ENCODE results near the gene CER1. TPM values are rescaled to one million over a fixed set of nuclear protein-coding genes. Genes with fewer than 3 reads are reported as not detected.

Gene CER1
- total RNA-seq, 1 donor from 2014 or later = 0.99 TPM

- no peak for TF ChIP-seq CTCF (conservative IDR thresholded peaks at IDR 0.05)
- no peak overlapping the region for H3K27ac Mint-ChIP-seq
- H3K36me3 Mint-ChIP-seq = peaks cover 4% of the 10 kb centered on the region
- peaks cover 8% of the 10 kb centered on the region for H3K9me3 Mint-ChIP-seq
- DNase-seq (ENCODE audit: extremely low spot score, unreplicated experiment) = no peak
- no peak overlapping the region for H3K4me3 Mint-ChIP-seq
- H3K27me3 Mint-ChIP-seq = no peaks in the 10 kb centered on the region
- no peaks in the 10 kb centered on the region for H3K4me1 Mint-ChIP-seq (ENCODE audit: unreplicated experiment)
Observed at GRCh38 chr9:14704281-14704680, 18.3 kb downstream of the CER1 start.

- Mint-ChIP-seq H3K4me3 (no peak overlapping the region), H3K4me1 (ENCODE audit: unreplicated experiment) (no peaks in the 10 kb centered on the region), H3K27me3 (peaks cover 3% of the 10 kb centered on the region), H3K9me3 (peaks cover 5% of the 10 kb centered on the region), H3K27ac (no peak overlapping the region), H3K36me3 (peaks cover 4% of the 10 kb centered on the region)
- no peak for TF ChIP-seq CTCF (conservative IDR thresholded peaks at IDR 0.05)
- no peak for DNase-seq (ENCODE audit: extremely low spot score, unreplicated experiment)
Observed at GRCh38 chr9:14702200-14702720, 20.3 kb downstream of the CER1 start.

- no peak for TF ChIP-seq CTCF (conservative IDR thresholded peaks at IDR 0.05)
- Mint-ChIP-seq H3K4me3 (peak within 1 kb of the TSS; percentile 98), H3K4me1 (ENCODE audit: unreplicated experiment) (peaks cover 21% of the 10 kb centered on the region), H3K27me3 (peaks cover 4% of the 10 kb centered on the region), H3K36me3 (peaks cover 3% of the 10 kb centered on the region), H3K27ac (peak within 1 kb of the TSS; percentile 88), H3K9me3 (no peaks in the 10 kb centered on the region)
- peak; percentile 82 for DNase-seq (ENCODE audit: extremely low spot score, unreplicated experiment)
Observed at GRCh38 chr9:14693251-14693861, 29.2 kb downstream of the CER1 start, which contains the start of gene ZDHHC21. TSS of gene ZDHHC21 (minus strand) at chr9:14693432. CDS start at chr9:14674340, 19,092 bp downstream.

DNA sequence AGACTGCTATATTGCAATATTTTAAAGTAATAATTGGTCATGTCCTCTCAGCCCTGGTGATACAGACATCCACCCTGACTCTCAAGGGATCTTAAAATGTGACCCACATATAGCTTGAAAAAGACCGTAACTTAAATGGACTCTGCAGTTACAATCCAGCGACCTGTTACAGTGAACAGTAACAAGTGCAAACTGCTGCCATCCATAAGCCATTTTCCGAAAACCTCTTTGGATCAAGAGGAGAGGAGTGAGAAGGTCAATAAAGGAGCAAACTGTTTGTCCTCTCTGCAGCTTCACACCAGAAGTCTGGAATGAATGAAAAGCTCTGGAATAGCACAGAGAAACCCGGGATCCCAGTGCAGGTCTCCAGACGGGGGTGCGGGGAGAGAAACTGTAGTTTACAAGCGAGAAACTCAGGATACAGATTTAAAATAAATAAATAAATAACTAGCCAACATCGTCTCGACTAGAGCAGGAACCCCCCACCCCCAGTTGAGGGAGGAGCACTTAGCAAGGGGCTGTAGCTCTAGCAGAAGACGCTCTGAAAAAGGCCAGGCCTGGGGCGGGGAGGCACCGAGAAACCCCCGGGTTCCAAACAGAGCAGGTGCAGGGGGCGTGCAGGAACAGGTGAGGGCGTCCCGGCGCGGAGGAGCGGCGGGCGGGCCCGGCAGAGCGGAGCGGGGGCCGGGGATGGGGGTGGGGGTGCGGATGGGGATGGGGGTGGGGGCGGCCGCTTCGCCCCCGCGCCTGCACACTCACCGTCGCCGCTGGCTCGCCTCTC lies 29.9 kb downstream of the CER1 start:
- TF ChIP-seq CTCF (conservative IDR thresholded peaks at IDR 0.05) = no peak
- Mint-ChIP-seq H3K4me3 (peak overlapping the region; percentile 98), H3K36me3 (peaks cover 8% of the 10 kb centered on the region), H3K27me3 (peaks cover 4% of the 10 kb centered on the region), H3K9me3 (no peaks in the 10 kb centered on the region), H3K4me1 (ENCODE audit: unreplicated experiment) (peaks cover 21% of the 10 kb centered on the region), H3K27ac (peak overlapping the region; percentile 88)
- no peak for DNase-seq (ENCODE audit: extremely low spot score, unreplicated experiment)

GRCh38 chr9:14690948-14691730 lies 31.4 kb downstream of the CER1 start:
- peak overlapping the region; percentile 51 for H3K4me3 Mint-ChIP-seq
- no peak for TF ChIP-seq CTCF (conservative IDR thresholded peaks at IDR 0.05)
- no peaks in the 10 kb centered on the region for H3K9me3 Mint-ChIP-seq
- no peak overlapping the region for H3K27ac Mint-ChIP-seq
- peaks cover 21% of the 10 kb centered on the region for H3K4me1 Mint-ChIP-seq (ENCODE audit: unreplicated experiment)
- no peak for DNase-seq (ENCODE audit: extremely low spot score, unreplicated experiment)
- H3K36me3 Mint-ChIP-seq = peaks cover 14% of the 10 kb centered on the region
- no peaks in the 10 kb centered on the region for H3K27me3 Mint-ChIP-seq

All from type B pancreatic cell (in vitro differentiated cells).